Dermis lymphatic vessel endothelial cell (primary cell): Measurements from ENCODE around the gene BCL2L11. TPM values are rescaled to one million over a fixed set of nuclear protein-coding genes. Genes with fewer than 3 reads are reported as not detected.

Source experiments
- total RNA-seq: library from RNA; depleted of rRNA; stranded (reverse); fragments of >200 nt; gene quantifications from 2 replicates; pipeline ENCODE4 v1.2.1, GENCODE V29; 2014

Gene BCL2L11
- 28.4 and 30.2 TPM in 2 replicates for total RNA-seq

GRCh38 chr2:111120253-111121027, at the start of gene BCL2L11:
BCL2L11 (plus strand) TSS chr2:111120914; CDS start chr2:111123746, 2,832 bp downstream.

